ENCODE results near the gene PDCD7. TPM values are rescaled to one million over a fixed set of nuclear protein-coding genes. Genes with fewer than 3 reads are reported as not detected.

PDCD7 gene
- total and polyA plus RNA-seq, 2 of the 13 experiments (the other 11 are each of a cell fraction or from before 2014, with no cell fraction given) = 10.1 to 14.7 TPM

DNA sequence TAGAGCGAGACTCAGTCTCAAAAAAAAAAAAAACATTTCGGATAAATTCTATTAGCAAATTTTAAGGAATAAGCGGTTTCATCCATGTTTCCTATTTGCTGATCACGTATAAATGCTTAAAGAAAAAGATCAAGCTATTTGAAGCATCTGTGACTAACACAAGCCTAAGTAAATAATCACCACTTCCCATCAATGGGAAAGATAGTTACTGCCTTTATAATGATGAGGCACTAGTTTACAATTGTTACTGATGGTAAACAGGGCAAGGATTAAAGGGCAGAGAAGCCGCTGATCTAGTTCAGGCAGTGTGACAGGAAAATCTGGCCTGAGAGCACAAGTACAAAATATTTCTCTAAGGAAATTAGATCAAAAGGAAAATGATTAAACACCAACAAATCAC is 37.8 kb upstream of the PDCD7 start (continued):
- TF ChIP-seq, protein P1, sequence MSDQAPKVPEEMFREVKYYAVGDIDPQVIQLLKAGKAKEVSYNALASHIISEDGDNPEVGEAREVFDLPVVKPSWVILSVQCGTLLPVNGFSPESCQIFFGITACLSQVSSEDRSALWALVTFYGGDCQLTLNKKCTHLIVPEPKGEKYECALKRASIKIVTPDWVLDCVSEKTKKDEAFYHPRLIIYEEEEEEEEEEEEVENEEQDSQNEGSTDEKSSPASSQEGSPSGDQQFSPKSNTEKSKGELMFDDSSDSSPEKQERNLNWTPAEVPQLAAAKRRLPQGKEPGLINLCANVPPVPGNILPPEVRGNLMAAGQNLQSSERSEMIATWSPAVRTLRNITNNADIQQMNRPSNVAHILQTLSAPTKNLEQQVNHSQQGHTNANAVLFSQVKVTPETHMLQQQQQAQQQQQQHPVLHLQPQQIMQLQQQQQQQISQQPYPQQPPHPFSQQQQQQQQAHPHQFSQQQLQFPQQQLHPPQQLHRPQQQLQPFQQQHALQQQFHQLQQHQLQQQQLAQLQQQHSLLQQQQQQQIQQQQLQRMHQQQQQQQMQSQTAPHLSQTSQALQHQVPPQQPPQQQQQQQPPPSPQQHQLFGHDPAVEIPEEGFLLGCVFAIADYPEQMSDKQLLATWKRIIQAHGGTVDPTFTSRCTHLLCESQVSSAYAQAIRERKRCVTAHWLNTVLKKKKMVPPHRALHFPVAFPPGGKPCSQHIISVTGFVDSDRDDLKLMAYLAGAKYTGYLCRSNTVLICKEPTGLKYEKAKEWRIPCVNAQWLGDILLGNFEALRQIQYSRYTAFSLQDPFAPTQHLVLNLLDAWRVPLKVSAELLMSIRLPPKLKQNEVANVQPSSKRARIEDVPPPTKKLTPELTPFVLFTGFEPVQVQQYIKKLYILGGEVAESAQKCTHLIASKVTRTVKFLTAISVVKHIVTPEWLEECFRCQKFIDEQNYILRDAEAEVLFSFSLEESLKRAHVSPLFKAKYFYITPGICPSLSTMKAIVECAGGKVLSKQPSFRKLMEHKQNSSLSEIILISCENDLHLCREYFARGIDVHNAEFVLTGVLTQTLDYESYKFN (CRISPR knock-in tag; conservative IDR thresholded peaks at IDR 0.05) = peak; percentile 89
- TF ChIP-seq SSRP1 (CRISPR knock-in tag; IDR thresholded peaks at IDR 0.05) = no peak
- TF ChIP-seq, protein P2, sequence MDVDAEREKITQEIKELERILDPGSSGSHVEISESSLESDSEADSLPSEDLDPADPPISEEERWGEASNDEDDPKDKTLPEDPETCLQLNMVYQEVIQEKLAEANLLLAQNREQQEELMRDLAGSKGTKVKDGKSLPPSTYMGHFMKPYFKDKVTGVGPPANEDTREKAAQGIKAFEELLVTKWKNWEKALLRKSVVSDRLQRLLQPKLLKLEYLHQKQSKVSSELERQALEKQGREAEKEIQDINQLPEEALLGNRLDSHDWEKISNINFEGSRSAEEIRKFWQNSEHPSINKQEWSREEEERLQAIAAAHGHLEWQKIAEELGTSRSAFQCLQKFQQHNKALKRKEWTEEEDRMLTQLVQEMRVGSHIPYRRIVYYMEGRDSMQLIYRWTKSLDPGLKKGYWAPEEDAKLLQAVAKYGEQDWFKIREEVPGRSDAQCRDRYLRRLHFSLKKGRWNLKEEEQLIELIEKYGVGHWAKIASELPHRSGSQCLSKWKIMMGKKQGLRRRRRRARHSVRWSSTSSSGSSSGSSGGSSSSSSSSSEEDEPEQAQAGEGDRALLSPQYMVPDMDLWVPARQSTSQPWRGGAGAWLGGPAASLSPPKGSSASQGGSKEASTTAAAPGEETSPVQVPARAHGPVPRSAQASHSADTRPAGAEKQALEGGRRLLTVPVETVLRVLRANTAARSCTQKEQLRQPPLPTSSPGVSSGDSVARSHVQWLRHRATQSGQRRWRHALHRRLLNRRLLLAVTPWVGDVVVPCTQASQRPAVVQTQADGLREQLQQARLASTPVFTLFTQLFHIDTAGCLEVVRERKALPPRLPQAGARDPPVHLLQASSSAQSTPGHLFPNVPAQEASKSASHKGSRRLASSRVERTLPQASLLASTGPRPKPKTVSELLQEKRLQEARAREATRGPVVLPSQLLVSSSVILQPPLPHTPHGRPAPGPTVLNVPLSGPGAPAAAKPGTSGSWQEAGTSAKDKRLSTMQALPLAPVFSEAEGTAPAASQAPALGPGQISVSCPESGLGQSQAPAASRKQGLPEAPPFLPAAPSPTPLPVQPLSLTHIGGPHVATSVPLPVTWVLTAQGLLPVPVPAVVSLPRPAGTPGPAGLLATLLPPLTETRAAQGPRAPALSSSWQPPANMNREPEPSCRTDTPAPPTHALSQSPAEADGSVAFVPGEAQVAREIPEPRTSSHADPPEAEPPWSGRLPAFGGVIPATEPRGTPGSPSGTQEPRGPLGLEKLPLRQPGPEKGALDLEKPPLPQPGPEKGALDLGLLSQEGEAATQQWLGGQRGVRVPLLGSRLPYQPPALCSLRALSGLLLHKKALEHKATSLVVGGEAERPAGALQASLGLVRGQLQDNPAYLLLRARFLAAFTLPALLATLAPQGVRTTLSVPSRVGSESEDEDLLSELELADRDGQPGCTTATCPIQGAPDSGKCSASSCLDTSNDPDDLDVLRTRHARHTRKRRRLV (CRISPR knock-in tag; IDR thresholded peaks at IDR 0.05) = no peak
- no peak for TF ChIP-seq NR1H2 (CRISPR knock-in tag; IDR thresholded peaks at IDR 0.05; ENCODE audit: borderline replicate concordance, low read depth)
- TF ChIP-seq BHLHE40 (IDR thresholded peaks at IDR 0.05; ENCODE audit: low read length) = no peak
- no peak for TF ChIP-seq ZNF773 (CRISPR knock-in tag; IDR thresholded peaks at IDR 0.05; ENCODE audit: borderline replicate concordance)
- no peak for TF ChIP-seq ZNF136 (CRISPR knock-in tag; IDR thresholded peaks at IDR 0.05; ENCODE audit: low read depth)
- no peak for TF ChIP-seq SMYD3 (CRISPR knock-in tag; IDR thresholded peaks at IDR 0.05)
- no peak for TF ChIP-seq TMF1 (CRISPR knock-in tag; IDR thresholded peaks at IDR 0.05; ENCODE audit: low read depth)
- no peak for TF ChIP-seq ZNF720 (CRISPR knock-in tag; IDR thresholded peaks at IDR 0.05)
- TF ChIP-seq NFIC (IDR thresholded peaks at IDR 0.05; ENCODE audit: low read length) = peak; percentile 44; the same call in 1 of the 2 replicates
- TF ChIP-seq ZNF501 (CRISPR knock-in tag; IDR thresholded peaks at IDR 0.05) = no peak
- TF ChIP-seq ZNF12 (CRISPR knock-in tag; IDR thresholded peaks at IDR 0.05) = 0 out of 2 replicates have a peak, but pooled peaks have one; percentile 42
- no peak for TF ChIP-seq SMARCE1 (IDR thresholded peaks at IDR 0.05; ENCODE audit: borderline replicate concordance)
- no peak for TF ChIP-seq HOXA5 (CRISPR knock-in tag; IDR thresholded peaks at IDR 0.05)
- TF ChIP-seq, protein P3, sequence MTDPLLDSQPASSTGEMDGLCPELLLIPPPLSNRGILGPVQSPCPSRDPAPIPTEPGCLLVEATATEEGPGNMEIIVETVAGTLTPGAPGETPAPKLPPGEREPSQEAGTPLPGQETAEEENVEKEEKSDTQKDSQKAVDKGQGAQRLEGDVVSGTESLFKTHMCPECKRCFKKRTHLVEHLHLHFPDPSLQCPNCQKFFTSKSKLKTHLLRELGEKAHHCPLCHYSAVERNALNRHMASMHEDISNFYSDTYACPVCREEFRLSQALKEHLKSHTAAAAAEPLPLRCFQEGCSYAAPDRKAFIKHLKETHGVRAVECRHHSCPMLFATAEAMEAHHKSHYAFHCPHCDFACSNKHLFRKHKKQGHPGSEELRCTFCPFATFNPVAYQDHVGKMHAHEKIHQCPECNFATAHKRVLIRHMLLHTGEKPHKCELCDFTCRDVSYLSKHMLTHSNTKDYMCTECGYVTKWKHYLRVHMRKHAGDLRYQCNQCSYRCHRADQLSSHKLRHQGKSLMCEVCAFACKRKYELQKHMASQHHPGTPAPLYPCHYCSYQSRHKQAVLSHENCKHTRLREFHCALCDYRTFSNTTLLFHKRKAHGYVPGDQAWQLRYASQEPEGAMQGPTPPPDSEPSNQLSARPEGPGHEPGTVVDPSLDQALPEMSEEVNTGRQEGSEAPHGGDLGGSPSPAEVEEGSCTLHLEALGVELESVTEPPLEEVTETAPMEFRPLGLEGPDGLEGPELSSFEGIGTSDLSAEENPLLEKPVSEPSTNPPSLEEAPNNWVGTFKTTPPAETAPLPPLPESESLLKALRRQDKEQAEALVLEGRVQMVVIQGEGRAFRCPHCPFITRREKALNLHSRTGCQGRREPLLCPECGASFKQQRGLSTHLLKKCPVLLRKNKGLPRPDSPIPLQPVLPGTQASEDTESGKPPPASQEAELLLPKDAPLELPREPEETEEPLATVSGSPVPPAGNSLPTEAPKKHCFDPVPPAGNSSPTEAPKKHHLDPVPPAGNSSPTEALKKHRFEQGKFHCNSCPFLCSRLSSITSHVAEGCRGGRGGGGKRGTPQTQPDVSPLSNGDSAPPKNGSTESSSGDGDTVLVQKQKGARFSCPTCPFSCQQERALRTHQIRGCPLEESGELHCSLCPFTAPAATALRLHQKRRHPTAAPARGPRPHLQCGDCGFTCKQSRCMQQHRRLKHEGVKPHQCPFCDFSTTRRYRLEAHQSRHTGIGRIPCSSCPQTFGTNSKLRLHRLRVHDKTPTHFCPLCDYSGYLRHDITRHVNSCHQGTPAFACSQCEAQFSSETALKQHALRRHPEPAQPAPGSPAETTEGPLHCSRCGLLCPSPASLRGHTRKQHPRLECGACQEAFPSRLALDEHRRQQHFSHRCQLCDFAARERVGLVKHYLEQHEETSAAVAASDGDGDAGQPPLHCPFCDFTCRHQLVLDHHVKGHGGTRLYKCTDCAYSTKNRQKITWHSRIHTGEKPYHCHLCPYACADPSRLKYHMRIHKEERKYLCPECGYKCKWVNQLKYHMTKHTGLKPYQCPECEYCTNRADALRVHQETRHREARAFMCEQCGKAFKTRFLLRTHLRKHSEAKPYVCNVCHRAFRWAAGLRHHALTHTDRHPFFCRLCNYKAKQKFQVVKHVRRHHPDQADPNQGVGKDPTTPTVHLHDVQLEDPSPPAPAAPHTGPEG (CRISPR knock-in tag; IDR thresholded peaks at IDR 0.05) = no peak

All from HepG2 (cell line).